K562 (cell line): ENCODE measurements around the gene FILIP1. TPM values are rescaled to one million over a fixed set of nuclear protein-coding genes. Genes with fewer than 3 reads are reported as not detected.

Source experiments
- ATAC-seq: fragments of 200-7000 bp; cut with Tn5 transposase; 3 replicates; pipeline ENCODE4 v1.9.1; 2020; ENCODE audit warnings: moderate library complexity
- BruUV-seq: library from RNA; stranded (reverse); fragments of 400-500 nt; replicated peaks from 2 replicates; lab custom pipeline; 2021; lab: Mats Ljungman, UMichigan
- CTCF ChIA-PET: fragments of 300-600 bp; formaldehyde crosslinking; extraction: SDS; loops from one replicate; lab custom pipeline; 2021; ENCODE audit warnings: low intra/inter-chr PET ratio; lab: Yijun Ruan, JAX
- POLR2A ChIA-PET: fragments of 300-600, 350-650 bp; sonication (Branson Sonifier 250); formaldehyde crosslinking; extraction: SDS; loops from one replicate; lab custom pipeline; 2021; ENCODE audit warnings: antibody characterized with exemption, inconsistent platforms; lab: Yijun Ruan, JAX
- DNase-seq, 4 experiments: peaks; one replicate each; pipeline versions ENCODE4 v3.0.0 to v3.0.0-alpha.2; 2011 to 2018; ENCODE audit warnings: low spot score in 3 of 4, mixed read lengths in 3 of 4; ENCODE audit errors: extremely low read depth in 1 of 4
- FAIRE-seq: peaks from 2 replicates; lab custom pipeline; 2011; peaks lifted over from hg19 to GRCh38; lab: Jason Lieb, UNC
- H2AFZ ChIP-seq: 2 replicates; pipeline ENCODE4 v1.6.0; 2011; ENCODE audit warnings: low read depth, low read length, control low read depth, inconsistent platforms
- H3K27ac ChIP-seq: fragments of 200-600 bp; 3 replicates; pipeline ENCODE4 v1.8.0; 2011; ENCODE audit warnings: low read depth, mild to moderate bottlenecking, control low read depth, inconsistent platforms, low read length, moderate library complexity, mixed read lengths; ENCODE audit errors: extremely low read depth
- H3K27me3 ChIP-seq, 2 experiments: fragments of 300-600 bp in 1 of 2; 2 replicates in 1 of 2; 3 replicates in 1 of 2; pipeline versions ENCODE4 v1.6.0 to v1.8.0; 2011; ENCODE audit warnings: inconsistent platforms in 2 of 2, low read length in 2 of 2, mild to moderate bottlenecking in 1 of 2, mixed read lengths in 1 of 2, moderate library complexity in 1 of 2; ENCODE audit not compliant: control insufficient read depth in 2 of 2, insufficient read depth in 2 of 2
- H3K36me3 ChIP-seq: fragments of 300-600 bp; 3 replicates; pipeline ENCODE4 v1.8.0; 2011; ENCODE audit warnings: mild to moderate bottlenecking, low read length, inconsistent platforms; ENCODE audit not compliant: control insufficient read depth, insufficient read depth
- H3K4me1 ChIP-seq, 2 experiments: fragments of 200-600 bp in 1 of 2; replicated peaks in 1 of 2; 2 replicates in 1 of 2; 3 replicates in 1 of 2; pipeline versions ENCODE4 v1.5.1 to v1.8.0; 2011; ENCODE audit warnings: inconsistent platforms in 2 of 2, low read length in 2 of 2, mild to moderate bottlenecking in 1 of 2, mixed read lengths in 1 of 2, moderate library complexity in 1 of 2; ENCODE audit not compliant: control insufficient read depth in 2 of 2, insufficient read depth in 2 of 2
- H3K4me2 ChIP-seq: 2 replicates; pipeline ENCODE4 v1.6.1; 2011; ENCODE audit warnings: low read length, control low read depth, inconsistent platforms, mixed read lengths; ENCODE audit not compliant: insufficient read depth
- H3K4me3 ChIP-seq: fragments of 200-600 bp; sonication (generic), shearing (Covaris generic); 2 replicates; pipeline ENCODE4 v1.5.1; 2016; ENCODE audit warnings: control low read depth, inconsistent platforms
- H3K79me2 ChIP-seq: fragments of 200-600 bp; 3 replicates; pipeline ENCODE4 v1.8.0; 2011; ENCODE audit warnings: low read length, inconsistent platforms; ENCODE audit not compliant: control insufficient read depth, insufficient read depth
- H3K9ac ChIP-seq, 2 experiments: 2 replicates each; pipeline versions ENCODE4 v1.6.0 to v1.6.1; 2011; ENCODE audit warnings: low read depth in 2 of 2, low read length in 2 of 2, control low read depth in 1 of 2, inconsistent platforms in 1 of 2, mild to moderate bottlenecking in 1 of 2, mixed read lengths in 1 of 2; ENCODE audit not compliant: insufficient read depth in 1 of 2
- H3K9me1 ChIP-seq: one replicate; pipeline ENCODE4 v1.6.0; 2011; ENCODE audit warnings: inconsistent platforms, mild to moderate bottlenecking, low read length, moderate library complexity; ENCODE audit not compliant: control insufficient read depth, insufficient read depth
- H3K9me3 ChIP-seq: replicated peaks from 2 replicates; pipeline ENCODE4 v1.5.1; 2011; ENCODE audit warnings: low read depth, low read length, inconsistent platforms; ENCODE audit not compliant: control insufficient read depth, insufficient read depth
- H4K20me1 ChIP-seq: replicated peaks from 2 replicates; pipeline ENCODE4 v1.6.1; 2011; ENCODE audit warnings: low read length, inconsistent platforms, mixed read lengths; ENCODE audit not compliant: control insufficient read depth, insufficient read depth
- ARID4B ChIP-seq: sonication (generic); formaldehyde crosslinking; IDR thresholded peaks from 2 replicates; pipeline ENCODE4 v1.8.0; 2022; ENCODE audit warnings: mild to moderate bottlenecking, missing genetic modification reagents
- FOXP1 ChIP-seq: sonication (generic); formaldehyde crosslinking; IDR thresholded peaks from 2 replicates; pipeline ENCODE4 v1.8.0; 2022; ENCODE audit warnings: mild to moderate bottlenecking, missing genetic modification reagents
- GABPB2 ChIP-seq: fragments of 250-450 bp; sonication (Bioruptor Pico); conservative IDR thresholded peaks from 2 replicates; pipeline ENCODE4 v1.5.1; 2021; ENCODE audit warnings: mild to moderate bottlenecking
- GTF2A2 ChIP-seq: IDR thresholded peaks from 2 replicates; pipeline ENCODE4 v1.6.1; 2016; ENCODE audit warnings: mild to moderate bottlenecking, missing genetic modification characterization, missing compliant biosample characterization
- MCM2 ChIP-seq: fragments of 450-650 bp; IDR thresholded peaks from 2 replicates; pipeline ENCODE4 v1.6.1; 2017; ENCODE audit warnings: low read depth, mild to moderate bottlenecking
- PURB ChIP-seq: sonication (generic); formaldehyde crosslinking; IDR thresholded peaks from 2 replicates; pipeline ENCODE4 v1.9.0; 2021; ENCODE audit warnings: low read depth, mild to moderate bottlenecking, missing genetic modification reagents
- RBM22 ChIP-seq: fragments of 200-400 bp; formaldehyde crosslinking; IDR thresholded peaks from 2 replicates; pipeline ENCODE4 v1.6.1; 2018; ENCODE audit warnings: low read length, low read depth; ENCODE audit not compliant: poor library complexity, severe bottlenecking
- ZNF217 ChIP-seq: sonication (generic); formaldehyde crosslinking; IDR thresholded peaks from 2 replicates; pipeline ENCODE4 v1.8.0; 2022; ENCODE audit warnings: mild to moderate bottlenecking, missing genetic modification reagents
- ZNF644 ChIP-seq: fragments of 200-800 bp; sonication (Bioruptor generic); IDR thresholded peaks from 2 replicates; pipeline ENCODE4 v1.6.1; 2016; ENCODE audit warnings: low read depth, missing genetic modification characterization, missing compliant biosample characterization
- WGBS: fragments of 100-300 bp; shearing (Covaris generic); methylation state at CpG from one replicate; pipeline ENCODE4 v1.1.6; 2016; ENCODE audit warnings: low coverage, mixed read lengths; ENCODE audit not compliant: insufficient coverage; ENCODE audit errors: missing lambda C conversion rate; 5-methylcytosine and 5-hydroxymethylcytosine counted together
- in situ Hi-C: fragments of 300-500 bp; cut with MboI; formaldehyde crosslinking; loops from 4 replicates; pipeline ENCODE4 v1.15.0; 2018; ENCODE audit warnings: inconsistent platforms, mixed read lengths
- intact Hi-C: fragments of 100-400 bp; cut with micrococcal nuclease; formaldehyde crosslinking; loops from 2 replicates; pipeline ENCODE4 v1.14.2; 2022
- polyA plus RNA-seq, 8 experiments: library from polyadenylated mRNA; depleted of rRNA in 4 of 8; stranded (reverse) in 5 of 8; unstranded in 3 of 8; fragments of >200 nt; fragmentation: Nextera tagmentation in 2 of 8; fragmentation: Illumina TruSeq in 1 of 8; extraction: Ambion mirVana in 2 of 8; extraction: Trizol in 1 of 8; gene quantifications; 2 replicates each; pipeline versions ENCODE4 v1.2.1 to v1.2.3, GENCODE V29; 2011 to 2014; ENCODE audit warnings: inconsistent platforms in 1 of 8, missing spikeins in 1 of 8
- total RNA-seq, 7 experiments: library from RNA; depleted of rRNA in 6 of 7; stranded (reverse); fragments of >200 nt in 6 of 7; fragmentation: Illumina TruSeq in 2 of 7; extraction: Trizol in 2 of 7; gene quantifications; 2 replicates each; pipeline versions ENCODE4 v1.2.1 to v1.2.3, GENCODE V29; 2011 to 2021; ENCODE audit warnings: low replicate concordance in 1 of 7
- TF ChIP-seq, protein P1 (sequence below): fragments of 450-650 bp; formaldehyde crosslinking; IDR thresholded peaks from 2 replicates; pipeline ENCODE4 v1.4.0; 2020; ENCODE audit warnings: mild to moderate bottlenecking, moderate library complexity
- TF ChIP-seq, protein P2 (sequence below): sonication (generic); formaldehyde crosslinking; IDR thresholded peaks from 2 replicates; pipeline ENCODE4 v1.8.1; 2023; ENCODE audit warnings: missing genetic modification reagents, mild to moderate bottlenecking, borderline replicate concordance

Gene FILIP1
- total and polyA plus RNA-seq, 9 of the 15 experiments (the other 6 are each of a cell fraction or from before 2014, with no cell fraction given), result 0.03 to 0.25 (median 0.10) TPM; not detected in 1

DNA sequence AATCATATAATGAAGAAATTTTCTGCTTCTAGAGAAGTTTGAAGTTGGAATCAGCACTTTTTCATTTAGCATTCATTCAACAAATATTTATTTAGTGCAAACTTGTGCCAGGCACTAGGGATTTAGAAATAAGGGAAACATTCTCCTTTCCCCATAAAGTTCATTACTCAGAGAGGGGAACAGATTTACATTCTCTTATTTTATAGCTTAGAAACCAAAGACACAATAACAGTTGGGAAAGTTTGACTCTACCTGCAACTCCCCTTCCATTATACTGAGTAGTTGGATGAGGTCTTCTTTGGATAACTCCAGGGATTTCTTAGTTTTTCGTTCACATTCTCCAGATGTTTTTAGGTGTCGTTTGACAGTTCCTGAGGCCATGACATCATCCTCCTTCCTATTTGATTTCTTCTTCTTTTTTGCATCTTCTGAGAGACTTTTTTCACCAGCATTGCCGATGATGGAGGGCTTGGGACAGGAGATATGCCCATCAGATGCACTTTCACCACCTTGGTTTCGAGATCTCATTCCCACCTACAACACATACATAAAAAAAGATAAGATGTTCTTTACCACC lies 79.1 kb downstream of the FILIP1 start:
- no peak for DNase-seq
- FAIRE-seq, result no peak
- no peak for ATAC-seq
- H3K4me3 ChIP-seq, result no peak overlapping the region
- BruUV-seq, result no TSS peak
- no peak overlapping the region for H3K9ac ChIP-seq
- in situ Hi-C loops (no loop called here), intact Hi-C loops (no loop called here)
- H2AFZ ChIP-seq, result no peak overlapping the region
- H3K79me2 ChIP-seq, result no peaks in the 10 kb centered on the region
- H3K9me3 ChIP-seq, result no peaks in the 10 kb centered on the region
- 0 out of 5 replicates have a peak, but pooled peaks cover 0 to 2% of the 10 kb centered on the region in 2 experiments for H3K27me3 ChIP-seq
- POLR2A ChIA-PET, result no interaction called here
- WGBS, result 0% methylated on average over 4 of the region's 4 CpGs
- no peak overlapping the region for H3K4me2 ChIP-seq
- no peaks in the 10 kb centered on the region for H3K9me1 ChIP-seq
- CTCF ChIA-PET, result no interaction called here
- H3K27ac ChIP-seq, result no peak overlapping the region
- H3K4me1 ChIP-seq, result no peaks in the 10 kb centered on the region
- TF ChIP-seq MCM2, result no peak
- TF ChIP-seq, protein P1, sequence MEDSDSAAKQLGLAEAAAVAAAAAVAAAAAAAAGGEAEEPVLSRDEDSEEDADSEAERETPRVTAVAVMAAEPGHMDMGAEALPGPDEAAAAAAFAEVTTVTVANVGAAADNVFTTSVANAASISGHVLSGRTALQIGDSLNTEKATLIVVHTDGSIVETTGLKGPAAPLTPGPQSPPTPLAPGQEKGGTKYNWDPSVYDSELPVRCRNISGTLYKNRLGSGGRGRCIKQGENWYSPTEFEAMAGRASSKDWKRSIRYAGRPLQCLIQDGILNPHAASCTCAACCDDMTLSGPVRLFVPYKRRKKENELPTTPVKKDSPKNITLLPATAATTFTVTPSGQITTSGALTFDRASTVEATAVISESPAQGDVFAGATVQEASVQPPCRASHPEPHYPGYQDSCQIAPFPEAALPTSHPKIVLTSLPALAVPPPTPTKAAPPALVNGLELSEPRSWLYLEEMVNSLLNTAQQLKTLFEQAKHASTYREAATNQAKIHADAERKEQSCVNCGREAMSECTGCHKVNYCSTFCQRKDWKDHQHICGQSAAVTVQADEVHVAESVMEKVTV, result no peak
- TF ChIP-seq GTF2A2, result no peak
- TF ChIP-seq RBM22, result no peak
- no peak for TF ChIP-seq ZNF217 (CRISPR knock-in tag)
- no peak for TF ChIP-seq GABPB2 (CRISPR knock-in tag)
- TF ChIP-seq PURB (CRISPR knock-in tag), result no peak
- TF ChIP-seq ARID4B, result no peak
- TF ChIP-seq, protein P2, sequence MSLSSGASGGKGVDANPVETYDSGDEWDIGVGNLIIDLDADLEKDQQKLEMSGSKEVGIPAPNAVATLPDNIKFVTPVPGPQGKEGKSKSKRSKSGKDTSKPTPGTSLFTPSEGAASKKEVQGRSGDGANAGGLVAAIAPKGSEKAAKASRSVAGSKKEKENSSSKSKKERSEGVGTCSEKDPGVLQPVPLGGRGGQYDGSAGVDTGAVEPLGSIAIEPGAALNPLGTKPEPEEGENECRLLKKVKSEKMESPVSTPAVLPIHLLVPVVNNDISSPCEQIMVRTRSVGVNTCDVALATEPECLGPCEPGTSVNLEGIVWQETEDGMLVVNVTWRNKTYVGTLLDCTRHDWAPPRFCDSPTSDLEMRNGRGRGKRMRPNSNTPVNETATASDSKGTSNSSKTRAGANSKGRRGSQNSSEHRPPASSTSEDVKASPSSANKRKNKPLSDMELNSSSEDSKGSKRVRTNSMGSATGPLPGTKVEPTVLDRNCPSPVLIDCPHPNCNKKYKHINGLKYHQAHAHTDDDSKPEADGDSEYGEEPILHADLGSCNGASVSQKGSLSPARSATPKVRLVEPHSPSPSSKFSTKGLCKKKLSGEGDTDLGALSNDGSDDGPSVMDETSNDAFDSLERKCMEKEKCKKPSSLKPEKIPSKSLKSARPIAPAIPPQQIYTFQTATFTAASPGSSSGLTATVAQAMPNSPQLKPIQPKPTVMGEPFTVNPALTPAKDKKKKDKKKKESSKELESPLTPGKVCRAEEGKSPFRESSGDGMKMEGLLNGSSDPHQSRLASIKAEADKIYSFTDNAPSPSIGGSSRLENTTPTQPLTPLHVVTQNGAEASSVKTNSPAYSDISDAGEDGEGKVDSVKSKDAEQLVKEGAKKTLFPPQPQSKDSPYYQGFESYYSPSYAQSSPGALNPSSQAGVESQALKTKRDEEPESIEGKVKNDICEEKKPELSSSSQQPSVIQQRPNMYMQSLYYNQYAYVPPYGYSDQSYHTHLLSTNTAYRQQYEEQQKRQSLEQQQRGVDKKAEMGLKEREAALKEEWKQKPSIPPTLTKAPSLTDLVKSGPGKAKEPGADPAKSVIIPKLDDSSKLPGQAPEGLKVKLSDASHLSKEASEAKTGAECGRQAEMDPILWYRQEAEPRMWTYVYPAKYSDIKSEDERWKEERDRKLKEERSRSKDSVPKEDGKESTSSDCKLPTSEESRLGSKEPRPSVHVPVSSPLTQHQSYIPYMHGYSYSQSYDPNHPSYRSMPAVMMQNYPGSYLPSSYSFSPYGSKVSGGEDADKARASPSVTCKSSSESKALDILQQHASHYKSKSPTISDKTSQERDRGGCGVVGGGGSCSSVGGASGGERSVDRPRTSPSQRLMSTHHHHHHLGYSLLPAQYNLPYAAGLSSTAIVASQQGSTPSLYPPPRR (CRISPR knock-in tag), result no peak
- TF ChIP-seq FOXP1 (CRISPR knock-in tag), result no peak
- TF ChIP-seq ZNF644 (tag), result no peak
- no peaks in the 10 kb centered on the region for H3K36me3 ChIP-seq
- no peaks in the 10 kb centered on the region for H4K20me1 ChIP-seq
